PC-9 (cell line): Measurements from ENCODE around the gene BCHE.

ENCODE experiments used
- EZH2 ChIP-seq: fragments of 200-600 bp; sonication (generic); IDR thresholded peaks from 2 replicates; pipeline ENCODE4 v1.8.0; 2017; ENCODE audit warnings: antibody characterized with exemption, low read depth
- TF ChIP-seq, protein P1 (sequence below): fragments of 200-600 bp; sonication (generic); conservative IDR thresholded peaks from 2 replicates; pipeline ENCODE4 v1.6.1; 2017; ENCODE audit warnings: mixed run types, antibody characterized with exemption, mild to moderate bottlenecking, moderate library complexity

DNA sequence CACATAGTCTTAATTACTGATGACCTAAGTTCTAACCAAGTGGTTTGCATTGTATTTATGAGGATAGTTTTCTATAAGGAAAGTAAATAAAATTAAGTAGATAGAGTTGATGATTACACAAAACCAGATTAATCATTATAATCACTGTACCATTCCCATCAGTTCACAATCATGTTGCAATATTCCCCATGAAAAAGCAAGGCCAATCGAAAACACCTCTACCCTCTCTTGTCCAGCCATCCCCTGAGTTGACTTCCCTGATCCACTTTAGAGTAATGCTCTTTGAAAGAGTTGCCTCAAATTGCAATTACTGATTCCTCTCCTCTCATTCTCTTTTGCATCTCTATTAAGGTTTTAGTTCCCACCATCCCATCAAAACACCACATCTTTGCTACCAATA, 21.0 kb downstream of the BCHE start:
- TF ChIP-seq EZH2: no peak
- TF ChIP-seq, protein P1, sequence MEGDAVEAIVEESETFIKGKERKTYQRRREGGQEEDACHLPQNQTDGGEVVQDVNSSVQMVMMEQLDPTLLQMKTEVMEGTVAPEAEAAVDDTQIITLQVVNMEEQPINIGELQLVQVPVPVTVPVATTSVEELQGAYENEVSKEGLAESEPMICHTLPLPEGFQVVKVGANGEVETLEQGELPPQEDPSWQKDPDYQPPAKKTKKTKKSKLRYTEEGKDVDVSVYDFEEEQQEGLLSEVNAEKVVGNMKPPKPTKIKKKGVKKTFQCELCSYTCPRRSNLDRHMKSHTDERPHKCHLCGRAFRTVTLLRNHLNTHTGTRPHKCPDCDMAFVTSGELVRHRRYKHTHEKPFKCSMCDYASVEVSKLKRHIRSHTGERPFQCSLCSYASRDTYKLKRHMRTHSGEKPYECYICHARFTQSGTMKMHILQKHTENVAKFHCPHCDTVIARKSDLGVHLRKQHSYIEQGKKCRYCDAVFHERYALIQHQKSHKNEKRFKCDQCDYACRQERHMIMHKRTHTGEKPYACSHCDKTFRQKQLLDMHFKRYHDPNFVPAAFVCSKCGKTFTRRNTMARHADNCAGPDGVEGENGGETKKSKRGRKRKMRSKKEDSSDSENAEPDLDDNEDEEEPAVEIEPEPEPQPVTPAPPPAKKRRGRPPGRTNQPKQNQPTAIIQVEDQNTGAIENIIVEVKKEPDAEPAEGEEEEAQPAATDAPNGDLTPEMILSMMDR: no peak
